GM19240 (cell line): Measurements from ENCODE around the gene ADK.

Experiments
- DNase-seq: peaks from one replicate; pipeline ENCODE4 v3.0.0; 2011; ENCODE audit warnings: low spot score; ENCODE audit not compliant: insufficient read length

Gene ADK

GRCh38 chr10:74238031-74238431 lies 87.0 kb downstream of the ADK start:
- no peak for DNase-seq

GRCh38 chr10:74238516-74238915 lies 87.5 kb downstream of the ADK start:
- DNase-seq: no peak

GRCh38 chr10:74243067-74243466 lies 92.0 kb downstream of the ADK start:
- no peak for DNase-seq

- DNase-seq: no peak
These were observed 93.2 kb downstream of the ADK start for GRCh38 chr10:74244097-74244685.

GRCh38 chr10:74244807-74245206 lies 93.8 kb downstream of the ADK start:
- DNase-seq: no peak

GRCh38 chr10:74246495-74246894 lies 95.5 kb downstream of the ADK start:
- DNase-seq: no peak

GRCh38 chr10:74249865-74250264 lies 98.8 kb downstream of the ADK start:
- no peak for DNase-seq

- no peak for DNase-seq
These were observed 104.2 kb downstream of the ADK start for GRCh38 chr10:74255214-74255613.

GRCh38 chr10:74255888-74256357 lies 104.9 kb downstream of the ADK start:
- no peak for DNase-seq

GRCh38 chr10:74262856-74263255 lies 111.8 kb downstream of the ADK start:
- no peak for DNase-seq

- DNase-seq: no peak
These were observed 113.0 kb downstream of the ADK start for GRCh38 chr10:74263996-74264395.

- no peak for DNase-seq
These were observed 121.3 kb downstream of the ADK start for GRCh38 chr10:74272288-74272687.

GRCh38 chr10:74275755-74276290 lies 124.8 kb downstream of the ADK start:
- DNase-seq: no peak

- no peak for DNase-seq
These were observed 125.4 kb downstream of the ADK start for GRCh38 chr10:74276416-74276815.

- DNase-seq: no peak
These were observed 131.3 kb downstream of the ADK start for GRCh38 chr10:74282151-74282847.

- no peak for DNase-seq
These were observed 131.8 kb downstream of the ADK start for GRCh38 chr10:74282848-74283210.

GRCh38 chr10:74289188-74289587 lies 138.2 kb downstream of the ADK start:
- DNase-seq: no peak

GRCh38 chr10:74289951-74290350 lies 138.9 kb downstream of the ADK start:
- no peak for DNase-seq

- no peak for DNase-seq
These were observed 139.7 kb downstream of the ADK start for GRCh38 chr10:74290708-74291107.

- no peak for DNase-seq
These were observed 141.9 kb downstream of the ADK start for GRCh38 chr10:74292871-74293427.

- DNase-seq: no peak
These were observed 142.8 kb downstream of the ADK start for GRCh38 chr10:74293686-74294371.
